K562 (cell line): ENCODE data around the gene FIBP. TPM values are rescaled to one million over a fixed set of nuclear protein-coding genes. Genes with fewer than 3 reads are reported as not detected.

ENCODE experiments used
- ARID2 ChIP-seq: fragments of 450-650 bp; IDR thresholded peaks from 2 replicates; pipeline ENCODE4 v1.6.1; 2017; ENCODE audit warnings: antibody characterized with exemption, mild to moderate bottlenecking
- CEBPZ ChIP-seq: fragments of 150-350 bp; IDR thresholded peaks from 2 replicates; pipeline ENCODE4 v1.6.1; 2014; ENCODE audit warnings: low read depth, mild to moderate bottlenecking, low read length, borderline replicate concordance
- FIP1L1 ChIP-seq: fragments of 200-400 bp; formaldehyde crosslinking; IDR thresholded peaks from 2 replicates; pipeline ENCODE4 v1.6.1; 2018; ENCODE audit warnings: mild to moderate bottlenecking, low read depth, low read length; ENCODE audit not compliant: poor library complexity, severe bottlenecking
- MXI1 ChIP-seq: IDR thresholded peaks from 2 replicates; pipeline ENCODE4 v1.6.1; 2011; ENCODE audit warnings: low read depth, mild to moderate bottlenecking, improper control_type of control experiment, low read length
- NR1H2 ChIP-seq: sonication (generic); formaldehyde crosslinking; IDR thresholded peaks from 2 replicates; pipeline ENCODE4 v1.4.0; 2020; ENCODE audit warnings: mild to moderate bottlenecking, missing genetic modification reagents
- PCBP2 ChIP-seq: fragments of 200-400 bp; formaldehyde crosslinking; IDR thresholded peaks from 2 replicates; pipeline ENCODE4 v1.6.1; 2018; ENCODE audit warnings: low read length, low read depth, mild to moderate bottlenecking, moderate library complexity; ENCODE audit not compliant: poor library complexity, severe bottlenecking
- RCOR1 ChIP-seq, 2 experiments: IDR thresholded peaks; 2 replicates each; pipeline ENCODE4 v1.6.1; 2012; ENCODE audit warnings: low read depth in 2 of 2, low read length in 2 of 2, borderline replicate concordance in 1 of 2, improper control_type of control experiment in 1 of 2
- RUNX1 ChIP-seq: sonication (generic); IDR thresholded peaks from 2 replicates; pipeline ENCODE4 v1.6.1; 2016; ENCODE audit warnings: antibody characterized with exemption, low read depth
- SRSF1 ChIP-seq: fragments of 200-400 bp; formaldehyde crosslinking; IDR thresholded peaks from 2 replicates; pipeline ENCODE4 v1.6.1; 2017; ENCODE audit warnings: mild to moderate bottlenecking, low read depth, low read length, moderate library complexity
- YY1 ChIP-seq, 3 experiments: IDR thresholded peaks; 2 replicates each; pipeline ENCODE4 v1.6.1; 2011; ENCODE audit warnings: low read length in 2 of 3, mild to moderate bottlenecking in 2 of 3, moderate library complexity in 2 of 3, borderline replicate concordance in 1 of 3, control low read depth in 1 of 3, low read depth in 1 of 3; ENCODE audit not compliant: insufficient read depth in 3 of 3, insufficient replicate concordance in 2 of 3, control insufficient read depth in 1 of 3, insufficient read length in 1 of 3; ENCODE audit errors: extremely low read depth in 1 of 3
- ZNF444 ChIP-seq: fragments of 250-450 bp; sonication (Bioruptor Pico); IDR thresholded peaks from 2 replicates; pipeline ENCODE4 v1.4.0; 2020; ENCODE audit warnings: mild to moderate bottlenecking, moderate library complexity
- ZNF518B ChIP-seq: fragments of 250-450 bp; sonication (Bioruptor Pico); IDR thresholded peaks from 2 replicates; pipeline ENCODE4 v1.5.0; 2021; ENCODE audit warnings: mild to moderate bottlenecking, moderate library complexity
- ZNF609 ChIP-seq: sonication (generic); formaldehyde crosslinking; IDR thresholded peaks from 2 replicates; pipeline ENCODE4 v1.8.1; 2023; ENCODE audit warnings: missing genetic modification reagents, mild to moderate bottlenecking, borderline replicate concordance
- ZNF717 ChIP-seq: fragments of 250-450 bp; sonication (Bioruptor Pico); IDR thresholded peaks from 2 replicates; pipeline ENCODE4 v1.5.0; 2021
- polyA plus RNA-seq, 8 experiments: library from polyadenylated mRNA; depleted of rRNA in 4 of 8; stranded (reverse) in 5 of 8; unstranded in 3 of 8; fragments of >200 nt; fragmentation: Nextera tagmentation in 2 of 8; fragmentation: Illumina TruSeq in 1 of 8; extraction: Ambion mirVana in 2 of 8; extraction: Trizol in 1 of 8; gene quantifications; 2 replicates each; pipeline versions ENCODE4 v1.2.1 to v1.2.3, GENCODE V29; 2011 to 2014; ENCODE audit warnings: inconsistent platforms in 1 of 8, missing spikeins in 1 of 8
- total RNA-seq, 7 experiments: library from RNA; depleted of rRNA in 6 of 7; stranded (reverse); fragments of >200 nt in 6 of 7; fragmentation: Illumina TruSeq in 2 of 7; extraction: Trizol in 2 of 7; gene quantifications; 2 replicates each; pipeline versions ENCODE4 v1.2.1 to v1.2.3, GENCODE V29; 2011 to 2021; ENCODE audit warnings: low replicate concordance in 1 of 7

The FIBP gene
- total and polyA plus RNA-seq, 9 of the 15 experiments (the other 6 are each of a cell fraction or from before 2014, with no cell fraction given), result 41.2 to 79.2 (median 48.6) TPM

GRCh38 chr11:65919141-65919572 lies 30.9 kb upstream of the FIBP start, which contains the start of gene DRAP1 (continued):
- TF ChIP-seq CEBPZ (peak; percentile 61; the same call in 1 of the 2 replicates), ZNF609 (CRISPR knock-in tag) (peak; percentile 96; the same call in 1 of the 2 replicates), SRSF1 (no peak), ZNF717 (CRISPR knock-in tag) (no peak), RUNX1 (peak; percentile 84; the same call in 1 of the 2 replicates), PCBP2 (no peak), ZNF518B (CRISPR knock-in tag) (no peak), MXI1 (0 out of 2 replicates have a peak, but pooled peaks have one; percentile 36), RCOR1 (IDR thresholded peaks at IDR 0.05; ENCODE audit: borderline replicate concordance in 1 of 2, low read depth in 2 of 2, low read length in 2 of 2) (peak in 1 of 2 experiments; percentile 67; a peak in 2 of 4 replicates), ZNF444 (CRISPR knock-in tag) (no peak), ARID2 (no peak), YY1 (IDR thresholded peaks at IDR 0.05; ENCODE audit: borderline replicate concordance in 1 of 3, control insufficient read depth in 1 of 3, extremely low read depth in 1 of 3, insufficient read depth in 3 of 3, insufficient read length in 1 of 3, insufficient replicate concordance in 2 of 3, low read depth in 1 of 3, low read length in 2 of 3) (no peak), NR1H2 (CRISPR knock-in tag) (no peak), FIP1L1 (peak; percentile 83)
